Stimulated activated CD8-positive, alpha-beta memory T cell treated with anti-CD3 and anti-CD28 coated beads, Interleukin-15, amount 100 ng/mL, for 1 hour (primary cell): ENCODE data around the gene PCSK4.

ENCODE experiments used
- DNase-seq: peaks from one replicate; pipeline ENCODE4 v3.0.0-alpha.2; 2020; ENCODE audit warnings: low read depth

The PCSK4 gene

GRCh38 chr19:1438035-1438932 lies 51.9 kb downstream of the PCSK4 start, which contains the start of gene RPS15:
Gene RPS15 (plus strand): TSS chr19:1438396. CDS start chr19:1438426, 30 bp downstream.
- peak; percentile 90 for DNase-seq

GRCh38 chr19:1437609-1438008 lies 52.5 kb downstream of the PCSK4 start:
- DNase-seq, result no peak

- no peak for DNase-seq
Measured at GRCh38 chr19:1435378-1435989, 54.7 kb downstream of the PCSK4 start.

GRCh38 chr19:1434577-1435060 lies 55.5 kb downstream of the PCSK4 start:
- no peak for DNase-seq

- no peak for DNase-seq
Measured at GRCh38 chr19:1434040-1434366, 56.1 kb downstream of the PCSK4 start.

GRCh38 chr19:1433119-1434039 lies 56.8 kb downstream of the PCSK4 start:
- DNase-seq, result no peak

- no peak for DNase-seq
Measured at GRCh38 chr19:1432507-1432887, 57.7 kb downstream of the PCSK4 start.

GRCh38 chr19:1431759-1432506 lies 58.2 kb downstream of the PCSK4 start:
- DNase-seq, result no peak
